PFSK-1 (cell line): ENCODE measurements around the gene ARHGAP44.

Experiments used
- FOXP2 ChIP-seq: optimal IDR thresholded peaks from 2 replicates; pipeline ENCODE3; 2011; ENCODE audit warnings: borderline replicate concordance, control low read depth, inconsistent platforms; ENCODE audit not compliant: insufficient read depth; ENCODE audit errors: extremely low read length, extremely low read depth
- POLR2AphosphoS5 ChIP-seq: IDR thresholded peaks from 2 replicates; pipeline ENCODE4 v1.6.1; 2012; ENCODE audit warnings: low read depth, mild to moderate bottlenecking, control low read depth, low read length, moderate library complexity
- SIN3A ChIP-seq: IDR thresholded peaks from 2 replicates; pipeline ENCODE4 v1.6.1; 2012; ENCODE audit warnings: mild to moderate bottlenecking, low read length, moderate library complexity, borderline replicate concordance; ENCODE audit not compliant: insufficient read depth
- TAF1 ChIP-seq: IDR thresholded peaks from 2 replicates; pipeline ENCODE4 v1.6.1; 2012; ENCODE audit warnings: low read length, control low read depth, borderline replicate concordance; ENCODE audit not compliant: insufficient read depth
- TF ChIP-seq, protein P1 (sequence below), 2 experiments: IDR thresholded peaks; 2 replicates each; pipeline versions ENCODE4 v1.6.1 to v1.8.0; 2011 to 2012; ENCODE audit warnings: low read depth in 2 of 2, low read length in 2 of 2, control low read depth in 1 of 2, inconsistent platforms in 1 of 2, mild to moderate bottlenecking in 1 of 2, moderate library complexity in 1 of 2; ENCODE audit not compliant: insufficient read depth in 1 of 2

DNA sequence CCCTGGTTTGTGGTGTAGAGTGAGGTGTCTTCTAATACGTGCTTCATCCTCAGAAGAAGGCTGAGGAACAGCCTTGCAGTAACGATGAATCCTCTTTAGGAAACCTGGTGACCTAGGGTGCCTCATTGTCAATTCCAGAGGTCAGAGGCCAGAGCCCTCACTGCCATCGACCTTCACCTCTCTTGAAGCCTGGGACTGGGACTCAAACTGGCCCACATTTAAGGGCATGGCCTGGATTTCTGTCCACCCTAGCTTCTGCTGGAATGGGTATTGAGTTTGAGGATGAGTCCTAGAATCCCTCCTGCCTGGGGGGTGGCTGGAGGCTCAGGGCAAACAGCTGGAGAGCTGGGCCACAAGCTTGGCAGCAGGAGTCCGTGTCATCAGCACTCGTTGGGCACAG lies 189.9 kb downstream of the ARHGAP44 start:
- TF ChIP-seq TAF1, result no peak
- TF ChIP-seq, protein P1, sequence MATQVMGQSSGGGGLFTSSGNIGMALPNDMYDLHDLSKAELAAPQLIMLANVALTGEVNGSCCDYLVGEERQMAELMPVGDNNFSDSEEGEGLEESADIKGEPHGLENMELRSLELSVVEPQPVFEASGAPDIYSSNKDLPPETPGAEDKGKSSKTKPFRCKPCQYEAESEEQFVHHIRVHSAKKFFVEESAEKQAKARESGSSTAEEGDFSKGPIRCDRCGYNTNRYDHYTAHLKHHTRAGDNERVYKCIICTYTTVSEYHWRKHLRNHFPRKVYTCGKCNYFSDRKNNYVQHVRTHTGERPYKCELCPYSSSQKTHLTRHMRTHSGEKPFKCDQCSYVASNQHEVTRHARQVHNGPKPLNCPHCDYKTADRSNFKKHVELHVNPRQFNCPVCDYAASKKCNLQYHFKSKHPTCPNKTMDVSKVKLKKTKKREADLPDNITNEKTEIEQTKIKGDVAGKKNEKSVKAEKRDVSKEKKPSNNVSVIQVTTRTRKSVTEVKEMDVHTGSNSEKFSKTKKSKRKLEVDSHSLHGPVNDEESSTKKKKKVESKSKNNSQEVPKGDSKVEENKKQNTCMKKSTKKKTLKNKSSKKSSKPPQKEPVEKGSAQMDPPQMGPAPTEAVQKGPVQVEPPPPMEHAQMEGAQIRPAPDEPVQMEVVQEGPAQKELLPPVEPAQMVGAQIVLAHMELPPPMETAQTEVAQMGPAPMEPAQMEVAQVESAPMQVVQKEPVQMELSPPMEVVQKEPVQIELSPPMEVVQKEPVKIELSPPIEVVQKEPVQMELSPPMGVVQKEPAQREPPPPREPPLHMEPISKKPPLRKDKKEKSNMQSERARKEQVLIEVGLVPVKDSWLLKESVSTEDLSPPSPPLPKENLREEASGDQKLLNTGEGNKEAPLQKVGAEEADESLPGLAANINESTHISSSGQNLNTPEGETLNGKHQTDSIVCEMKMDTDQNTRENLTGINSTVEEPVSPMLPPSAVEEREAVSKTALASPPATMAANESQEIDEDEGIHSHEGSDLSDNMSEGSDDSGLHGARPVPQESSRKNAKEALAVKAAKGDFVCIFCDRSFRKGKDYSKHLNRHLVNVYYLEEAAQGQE (IDR thresholded peaks at IDR 0.05; ENCODE audit: insufficient read depth in 1 of 2, low read depth in 2 of 2, low read length in 2 of 2), result no peak
- no peak for TF ChIP-seq FOXP2
- TF ChIP-seq POLR2AphosphoS5, result no peak
- TF ChIP-seq SIN3A, result no peak
